GM12878 (cell line): ENCODE data around the gene NCOA6. TPM values are rescaled to one million over a fixed set of nuclear protein-coding genes. Genes with fewer than 3 reads are reported as not detected.

Source experiments
- ATAC-seq: fragments of 200-7000 bp; cut with Tn5 transposase; 3 replicates; pipeline ENCODE4 v1.9.1; 2020; ENCODE audit warnings: mild to moderate bottlenecking, moderate library complexity
- BruUV-seq: library from RNA; stranded (reverse); fragments of 400-500 nt; replicated peaks from 2 replicates; lab custom pipeline; 2021; lab: Mats Ljungman, UMichigan
- CTCF ChIA-PET: fragments of 300-600 bp; sonication (Branson Sonifier 250); formaldehyde crosslinking; extraction: SDS; loops from one replicate; lab custom pipeline; 2021; ENCODE audit warnings: inconsistent platforms; lab: Yijun Ruan, JAX
- POLR2A ChIA-PET: fragments of 350-600 bp; formaldehyde crosslinking; extraction: SDS; loops from one replicate; lab custom pipeline; 2021; ENCODE audit warnings: inconsistent platforms; lab: Charles Lee
- RAD21 ChIA-PET: fragments of 300-600 bp; sonication (Branson Sonifier 250); formaldehyde crosslinking; loops from one replicate; lab custom pipeline; 2023; ENCODE audit warnings: antibody characterized with exemption; ENCODE audit not compliant: unreplicated experiment; lab: Charles Lee
- SMC1A ChIA-PET: fragments of 300-600 bp; sonication (Branson Sonifier 250); formaldehyde crosslinking; loops from one replicate; lab custom pipeline; 2023; ENCODE audit not compliant: unreplicated experiment, uncharacterized antibody; lab: Charles Lee
- DNase-seq: peaks from one replicate; pipeline ENCODE4 v3.0.0-alpha.2; 2011; ENCODE audit warnings: low read depth, low spot score
- FAIRE-seq: peaks from 3 replicates; lab custom pipeline; 2011; peaks lifted over from hg19 to GRCh38; lab: Jason Lieb, UNC
- H2AFZ ChIP-seq: 2 replicates; pipeline ENCODE4 v1.6.0; 2011; ENCODE audit warnings: low read depth, low read length, control low read depth; ENCODE audit not compliant: control insufficient read depth
- H3K27ac ChIP-seq: 2 replicates; pipeline ENCODE4 v1.5.1; 2011; ENCODE audit warnings: control low read depth; ENCODE audit not compliant: control insufficient read depth, insufficient read depth
- H3K27me3 ChIP-seq, 2 experiments: replicated peaks in 1 of 2; 2 replicates each; pipeline versions ENCODE4 v1.6.0 to v1.6.1; 2011; ENCODE audit warnings: low read length in 1 of 2; ENCODE audit not compliant: control insufficient read depth in 2 of 2, insufficient read depth in 2 of 2
- H3K36me3 ChIP-seq, 2 experiments: 2 replicates each; pipeline ENCODE4 v1.5.1; 2011; ENCODE audit warnings: low read length in 1 of 2; ENCODE audit not compliant: control insufficient read depth in 2 of 2, insufficient read depth in 2 of 2
- H3K4me1 ChIP-seq: 2 replicates; pipeline ENCODE4 v1.6.1; 2011; ENCODE audit warnings: mild to moderate bottlenecking, low read length, moderate library complexity, mixed read lengths; ENCODE audit not compliant: control insufficient read depth, insufficient read depth
- H3K4me2 ChIP-seq: 2 replicates; pipeline ENCODE4 v1.6.0; 2011; ENCODE audit warnings: control low read depth; ENCODE audit not compliant: control insufficient read depth, insufficient read depth
- H3K4me3 ChIP-seq: fragments of 200-600 bp; sonication (generic); 2 replicates; pipeline ENCODE4 v1.5.1; 2016
- H3K79me2 ChIP-seq: 2 replicates; pipeline ENCODE4 v1.6.0; 2011; ENCODE audit warnings: low read length; ENCODE audit not compliant: control insufficient read depth, insufficient read depth
- H3K9ac ChIP-seq: 2 replicates; pipeline ENCODE4 v1.8.0; 2011; ENCODE audit warnings: low read length, control low read depth, mixed read lengths; ENCODE audit not compliant: control insufficient read depth, insufficient read depth
- H3K9me3 ChIP-seq: replicated peaks from 3 replicates; pipeline ENCODE4 v1.5.1; 2011; ENCODE audit warnings: mild to moderate bottlenecking, low read length; ENCODE audit not compliant: control insufficient read depth, insufficient read depth
- H4K20me1 ChIP-seq: 2 replicates; pipeline ENCODE4 v1.6.0; 2011; ENCODE audit not compliant: control insufficient read depth, insufficient read depth
- BMI1 ChIP-seq: fragments of 450-650 bp; IDR thresholded peaks from 2 replicates; pipeline ENCODE4 v1.6.1; 2016; ENCODE audit warnings: mild to moderate bottlenecking, moderate library complexity, borderline replicate concordance
- EP300 ChIP-seq, 2 experiments: fragments of 150-350 bp in 1 of 2; IDR thresholded peaks; 2 replicates each; pipeline ENCODE4 v1.6.1; 2011 to 2012; ENCODE audit warnings: low read depth in 2 of 2, low read length in 2 of 2, borderline replicate concordance in 1 of 2, improper control_type of control experiment in 1 of 2, inconsistent platforms in 1 of 2; ENCODE audit not compliant: control insufficient read depth in 1 of 2
- NFIC ChIP-seq: IDR thresholded peaks from 2 replicates; pipeline ENCODE4 v1.6.1; 2012; ENCODE audit warnings: low read depth, mild to moderate bottlenecking, inconsistent platforms, low read length, moderate library complexity
- PRDM15 ChIP-seq: fragments of 450-650 bp; formaldehyde crosslinking; IDR thresholded peaks from 2 replicates; pipeline ENCODE4 v1.4.0; 2020; ENCODE audit warnings: mild to moderate bottlenecking, moderate library complexity
- SMAD1 ChIP-seq: fragments of 450-650 bp; IDR thresholded peaks from 2 replicates; pipeline ENCODE4 v1.6.1; 2018; ENCODE audit warnings: mild to moderate bottlenecking, low read depth; ENCODE audit not compliant: partially characterized antibody
- SPI1 ChIP-seq: IDR thresholded peaks from 2 replicates; pipeline ENCODE4 v1.6.1; 2011; ENCODE audit warnings: low read depth, mild to moderate bottlenecking, low read length, moderate library complexity, borderline replicate concordance; ENCODE audit not compliant: insufficient read depth
- TCF12 ChIP-seq: IDR thresholded peaks from 2 replicates; pipeline ENCODE4 v1.6.1; 2011; ENCODE audit warnings: low read depth, mild to moderate bottlenecking, low read length
- ZSCAN29 ChIP-seq: fragments of 450-650 bp; IDR thresholded peaks from 2 replicates; pipeline ENCODE4 v1.6.1; 2017; ENCODE audit warnings: mild to moderate bottlenecking, moderate library complexity
- WGBS: methylation state at CpG from one replicate; pipeline ENCODE4 v1.1.6; 2016; ENCODE audit warnings: low lambda C conversion rate; ENCODE audit not compliant: insufficient replicate concordance, insufficient coverage; ENCODE audit errors: missing lambda C conversion rate; 5-methylcytosine and 5-hydroxymethylcytosine counted together
- in situ Hi-C: fragments of 300-500 bp; cut with MboI; formaldehyde crosslinking; loops from 9 replicates; pipeline ENCODE4 v1.14.3; 2018; ENCODE audit warnings: mixed read lengths
- intact Hi-C: fragments of 100-400 bp; cut with micrococcal nuclease; formaldehyde crosslinking; loops from one replicate; pipeline ENCODE4 v1.14.2; 2022; ENCODE audit not compliant: unreplicated experiment
- polyA plus RNA-seq, 11 experiments: library from polyadenylated mRNA; depleted of rRNA in 4 of 11; unstranded in 6 of 11; stranded (reverse) in 5 of 11; fragments of >200 nt; fragmentation: Nextera tagmentation in 4 of 11; fragmentation: Illumina TruSeq in 1 of 11; extraction: Ambion mirVana in 4 of 11; extraction: Trizol in 1 of 11; gene quantifications; 1 replicate in 1 of 11; 2 replicates in 10 of 11; pipeline versions ENCODE4 v1.2.1 to v1.2.3, GENCODE V29; 2011 to 2016; ENCODE audit warnings: inconsistent platforms in 2 of 11, missing spikeins in 2 of 11, low read depth in 1 of 11
- total RNA-seq, 4 experiments: library from RNA; depleted of rRNA in 3 of 4; stranded (reverse); fragments of >200 nt in 3 of 4; fragmentation: Illumina TruSeq in 1 of 4; extraction: Trizol in 1 of 4; gene quantifications; 2 replicates each; pipeline versions ENCODE4 v1.2.1 to v1.2.3, GENCODE V29; 2013 to 2021
- TF ChIP-seq, protein P1 (sequence below): fragments of 450-650 bp; IDR thresholded peaks from 2 replicates; pipeline ENCODE4 v1.6.1; 2016; ENCODE audit warnings: mild to moderate bottlenecking, moderate library complexity, borderline replicate concordance

Gene NCOA6
- total and polyA plus RNA-seq, 10 of the 15 experiments (the other 5 are each of a cell fraction or from before 2014, with no cell fraction given) = 6.1 to 20.6 (median 12.6) TPM

DNA sequence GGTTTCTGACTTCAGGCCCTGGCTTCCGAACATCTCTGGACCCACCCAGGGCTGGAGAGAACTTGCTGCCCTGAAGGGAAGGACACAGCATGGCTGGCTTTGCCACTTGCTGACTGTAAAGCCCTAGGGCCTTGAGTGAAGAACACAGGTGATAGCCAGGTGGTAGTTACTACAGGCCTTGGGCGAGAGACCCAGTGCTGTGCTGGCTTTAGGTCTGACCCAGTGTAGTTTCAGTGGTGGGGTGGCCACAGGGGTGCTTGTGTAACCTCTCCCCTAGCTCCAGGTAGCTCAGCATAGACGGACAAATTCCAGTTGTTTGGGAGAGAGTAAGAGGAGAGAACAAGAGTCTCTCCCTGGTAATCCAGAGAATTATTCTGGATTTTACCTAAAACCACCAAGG is 27.1 kb downstream of the NCOA6 start:
- Histone ChIP-seq H3K27ac (no peak overlapping the region), H3K36me3 (no peaks in the 10 kb centered on the region), H3K4me3 (no peak overlapping the region), H2AFZ (no peak overlapping the region), H3K79me2 (peaks cover 14% of the 10 kb centered on the region), H3K9ac (no peak overlapping the region), H3K27me3 (no peaks in the 10 kb centered on the region), H3K9me3 (no peaks in the 10 kb centered on the region; the same call in 2 of the 3 replicates), H4K20me1 (no peaks in the 10 kb centered on the region; the same call in 1 of the 2 replicates), H3K4me2 (no peak overlapping the region), H3K4me1 (peaks cover 4% of the 10 kb centered on the region; the same call in 1 of the 2 replicates)
- ATAC-seq = no peak
- TF ChIP-seq ZSCAN29 (no peak), EP300 (IDR thresholded peaks at IDR 0.05; ENCODE audit: borderline replicate concordance in 1 of 2, control insufficient read depth in 1 of 2, low read depth in 2 of 2, low read length in 2 of 2) (no peak), TCF12 (no peak), PRDM15 (no peak), SPI1 (no peak), NFIC (no peak), BMI1 (no peak), SMAD1 (no peak)
- TF ChIP-seq, protein P1, sequence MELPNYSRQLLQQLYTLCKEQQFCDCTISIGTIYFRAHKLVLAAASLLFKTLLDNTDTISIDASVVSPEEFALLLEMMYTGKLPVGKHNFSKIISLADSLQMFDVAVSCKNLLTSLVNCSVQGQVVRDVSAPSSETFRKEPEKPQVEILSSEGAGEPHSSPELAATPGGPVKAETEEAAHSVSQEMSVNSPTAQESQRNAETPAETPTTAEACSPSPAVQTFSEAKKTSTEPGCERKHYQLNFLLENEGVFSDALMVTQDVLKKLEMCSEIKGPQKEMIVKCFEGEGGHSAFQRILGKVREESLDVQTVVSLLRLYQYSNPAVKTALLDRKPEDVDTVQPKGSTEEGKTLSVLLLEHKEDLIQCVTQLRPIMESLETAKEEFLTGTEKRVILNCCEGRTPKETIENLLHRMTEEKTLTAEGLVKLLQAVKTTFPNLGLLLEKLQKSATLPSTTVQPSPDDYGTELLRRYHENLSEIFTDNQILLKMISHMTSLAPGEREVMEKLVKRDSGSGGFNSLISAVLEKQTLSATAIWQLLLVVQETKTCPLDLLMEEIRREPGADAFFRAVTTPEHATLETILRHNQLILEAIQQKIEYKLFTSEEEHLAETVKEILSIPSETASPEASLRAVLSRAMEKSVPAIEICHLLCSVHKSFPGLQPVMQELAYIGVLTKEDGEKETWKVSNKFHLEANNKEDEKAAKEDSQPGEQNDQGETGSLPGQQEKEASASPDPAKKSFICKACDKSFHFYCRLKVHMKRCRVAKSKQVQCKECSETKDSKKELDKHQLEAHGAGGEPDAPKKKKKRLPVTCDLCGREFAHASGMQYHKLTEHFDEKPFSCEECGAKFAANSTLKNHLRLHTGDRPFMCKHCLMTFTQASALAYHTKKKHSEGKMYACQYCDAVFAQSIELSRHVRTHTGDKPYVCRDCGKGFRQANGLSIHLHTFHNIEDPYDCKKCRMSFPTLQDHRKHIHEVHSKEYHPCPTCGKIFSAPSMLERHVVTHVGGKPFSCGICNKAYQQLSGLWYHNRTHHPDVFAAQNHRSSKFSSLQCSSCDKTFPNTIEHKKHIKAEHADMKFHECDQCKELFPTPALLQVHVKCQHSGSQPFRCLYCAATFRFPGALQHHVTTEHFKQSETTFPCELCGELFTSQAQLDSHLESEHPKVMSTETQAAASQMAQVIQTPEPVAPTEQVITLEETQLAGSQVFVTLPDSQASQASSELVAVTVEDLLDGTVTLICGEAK = no peak
- in situ Hi-C loops = no loop called here
- ChIA-PET POLR2A (no interaction called here), CTCF (interaction anchor here (1.4 kb wide), 1 partner anchor 28 kb away, joined by 4 read pairs; no protein-coding TSS in a partner anchor), RAD21 (no interaction called here), SMC1A (interaction anchor here (1.3 kb wide), 1 partner anchor 20 kb away, joined by 3 read pairs; no protein-coding TSS in a partner anchor)
- no peak for DNase-seq
- intact Hi-C loops = no loop called here
- no peak for FAIRE-seq
- no TSS peak for BruUV-seq
- WGBS = 57% methylated on average over 3 of the region's 3 CpGs
